ENCODE measurements around the gene ERH.

DNA sequence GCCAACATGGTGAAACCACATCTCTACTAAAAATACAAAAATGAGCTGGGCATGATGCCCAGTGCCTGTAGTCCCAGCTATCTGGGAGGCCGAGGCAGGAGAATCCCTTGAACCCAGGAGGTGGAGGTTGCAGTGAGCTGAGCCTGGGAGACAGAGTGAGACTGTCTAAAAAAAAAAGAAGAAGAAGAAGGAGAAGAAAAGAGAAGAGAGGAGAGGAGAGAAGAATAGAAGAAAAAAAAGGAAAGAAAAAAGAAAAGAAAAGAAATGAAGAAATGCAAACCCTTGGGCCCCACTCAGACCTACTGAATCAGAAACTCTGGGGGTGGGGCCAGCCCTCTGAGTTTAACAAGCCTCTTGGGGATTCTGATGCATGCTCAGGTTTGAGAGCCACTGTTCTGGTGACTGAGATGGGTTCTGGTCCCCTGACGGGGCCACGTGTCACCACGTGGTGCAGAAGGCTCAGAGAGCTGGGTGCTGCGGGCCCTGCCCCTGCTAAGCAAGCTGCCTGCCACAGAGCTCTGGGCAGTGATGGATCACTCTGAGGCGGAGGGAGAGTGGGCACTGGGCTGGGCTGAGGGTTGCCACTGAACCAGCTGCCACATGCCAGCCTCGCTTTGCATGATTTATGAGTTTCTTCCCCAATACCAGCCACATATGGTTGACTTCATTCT, 37.5 kb downstream of the ERH start:
- TF ChIP-seq POLR2A (IDR thresholded peaks at IDR 0.05), result no peak
- TF ChIP-seq, protein P1, sequence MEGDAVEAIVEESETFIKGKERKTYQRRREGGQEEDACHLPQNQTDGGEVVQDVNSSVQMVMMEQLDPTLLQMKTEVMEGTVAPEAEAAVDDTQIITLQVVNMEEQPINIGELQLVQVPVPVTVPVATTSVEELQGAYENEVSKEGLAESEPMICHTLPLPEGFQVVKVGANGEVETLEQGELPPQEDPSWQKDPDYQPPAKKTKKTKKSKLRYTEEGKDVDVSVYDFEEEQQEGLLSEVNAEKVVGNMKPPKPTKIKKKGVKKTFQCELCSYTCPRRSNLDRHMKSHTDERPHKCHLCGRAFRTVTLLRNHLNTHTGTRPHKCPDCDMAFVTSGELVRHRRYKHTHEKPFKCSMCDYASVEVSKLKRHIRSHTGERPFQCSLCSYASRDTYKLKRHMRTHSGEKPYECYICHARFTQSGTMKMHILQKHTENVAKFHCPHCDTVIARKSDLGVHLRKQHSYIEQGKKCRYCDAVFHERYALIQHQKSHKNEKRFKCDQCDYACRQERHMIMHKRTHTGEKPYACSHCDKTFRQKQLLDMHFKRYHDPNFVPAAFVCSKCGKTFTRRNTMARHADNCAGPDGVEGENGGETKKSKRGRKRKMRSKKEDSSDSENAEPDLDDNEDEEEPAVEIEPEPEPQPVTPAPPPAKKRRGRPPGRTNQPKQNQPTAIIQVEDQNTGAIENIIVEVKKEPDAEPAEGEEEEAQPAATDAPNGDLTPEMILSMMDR (IDR thresholded peaks at IDR 0.05), result no peak
- no peak for TF ChIP-seq POLR2AphosphoS5 (IDR thresholded peaks at IDR 0.05)
- no peak for TF ChIP-seq EP300 (IDR thresholded peaks at IDR 0.05)
